GM23248 (cell line): ENCODE results near the gene STEAP3.

ENCODE experiments used
- EZH2 ChIP-seq: fragments of 200-600 bp; sonication (generic); IDR thresholded peaks from 2 replicates; pipeline ENCODE4 v1.6.1; 2018; ENCODE audit warnings: antibody characterized with exemption, mild to moderate bottlenecking; ENCODE audit not compliant: insufficient read depth, poor library complexity, severe bottlenecking
- EZH2phosphoT487 ChIP-seq: fragments of 200-600 bp; sonication (generic); IDR thresholded peaks from 2 replicates; pipeline ENCODE4 v1.6.1; 2018; ENCODE audit warnings: antibody characterized with exemption, moderate library complexity, mild to moderate bottlenecking, low read depth; ENCODE audit not compliant: insufficient read depth

DNA sequence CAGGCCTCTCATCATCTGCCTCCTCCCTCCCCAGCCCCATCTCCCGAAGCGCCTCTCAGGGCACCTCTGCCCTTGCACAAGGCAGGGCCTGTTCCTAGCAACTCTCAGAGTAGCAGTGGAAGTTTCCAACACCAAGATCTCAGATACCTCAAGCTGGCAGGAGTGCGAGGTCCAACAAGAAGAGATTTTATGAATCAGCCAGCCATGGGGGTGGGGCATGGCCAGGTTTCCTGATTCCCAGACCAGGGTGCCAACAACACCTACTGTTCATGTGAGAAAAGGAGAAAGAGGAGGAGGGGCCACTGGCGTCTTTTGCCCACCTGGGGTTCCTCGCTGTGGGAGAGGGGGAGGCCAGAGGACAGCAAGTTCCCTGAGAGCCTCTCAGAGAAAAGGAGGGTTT is 6.6 kb upstream of the STEAP3 start:
- TF ChIP-seq EZH2: no peak
- no peak for TF ChIP-seq EZH2phosphoT487
